ENCODE data around the gene STAP1.
"Not testable (repeated sequence)": the region's sequence is repeated elsewhere in the genome, so short reads cannot be mapped to it uniquely, and the experiment has no call there.

Gene STAP1

GRCh38 chr4:67635331-67635730 lies 76.8 kb downstream of the STAP1 start:
- TF ChIP-seq, protein P1, sequence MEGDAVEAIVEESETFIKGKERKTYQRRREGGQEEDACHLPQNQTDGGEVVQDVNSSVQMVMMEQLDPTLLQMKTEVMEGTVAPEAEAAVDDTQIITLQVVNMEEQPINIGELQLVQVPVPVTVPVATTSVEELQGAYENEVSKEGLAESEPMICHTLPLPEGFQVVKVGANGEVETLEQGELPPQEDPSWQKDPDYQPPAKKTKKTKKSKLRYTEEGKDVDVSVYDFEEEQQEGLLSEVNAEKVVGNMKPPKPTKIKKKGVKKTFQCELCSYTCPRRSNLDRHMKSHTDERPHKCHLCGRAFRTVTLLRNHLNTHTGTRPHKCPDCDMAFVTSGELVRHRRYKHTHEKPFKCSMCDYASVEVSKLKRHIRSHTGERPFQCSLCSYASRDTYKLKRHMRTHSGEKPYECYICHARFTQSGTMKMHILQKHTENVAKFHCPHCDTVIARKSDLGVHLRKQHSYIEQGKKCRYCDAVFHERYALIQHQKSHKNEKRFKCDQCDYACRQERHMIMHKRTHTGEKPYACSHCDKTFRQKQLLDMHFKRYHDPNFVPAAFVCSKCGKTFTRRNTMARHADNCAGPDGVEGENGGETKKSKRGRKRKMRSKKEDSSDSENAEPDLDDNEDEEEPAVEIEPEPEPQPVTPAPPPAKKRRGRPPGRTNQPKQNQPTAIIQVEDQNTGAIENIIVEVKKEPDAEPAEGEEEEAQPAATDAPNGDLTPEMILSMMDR (IDR thresholded peaks at IDR 0.05; ENCODE audit: insufficient read depth, low read depth, low read length, missing control alignments): no peak
- no peak overlapping the region for H3K4me3 ChIP-seq (ENCODE audit: low read length)
- no peak for DNase-seq (ENCODE audit: low read depth)

GRCh38 chr4:67636978-67637377 lies 78.5 kb downstream of the STAP1 start:
- DNase-seq (ENCODE audit: low read depth); H3K4me3 ChIP-seq (ENCODE audit: low read length): not testable (repeated sequence)

DNA sequence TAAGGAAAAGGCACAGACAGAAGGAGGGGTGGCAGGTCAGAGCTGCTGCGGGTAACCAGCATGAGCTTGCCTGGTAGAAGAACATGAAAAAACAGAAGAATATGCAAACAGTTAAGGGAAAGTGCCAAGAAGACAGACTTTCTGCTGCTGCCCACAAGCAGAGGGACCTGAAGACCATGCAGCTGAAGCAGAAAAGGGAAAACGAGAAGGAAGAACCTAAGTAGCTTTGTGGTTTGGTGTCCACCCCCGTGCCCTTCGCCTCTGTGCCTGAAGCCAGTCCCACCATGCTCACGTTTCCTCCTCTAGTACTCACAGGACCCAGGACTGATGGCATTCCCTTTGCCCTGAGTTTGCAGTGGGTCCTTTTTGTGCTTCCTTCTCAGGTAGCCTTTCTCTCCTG lies 79.6 kb downstream of the STAP1 start:
- no peak overlapping the region for H3K4me3 ChIP-seq (ENCODE audit: low read length)
- DNase-seq (ENCODE audit: low read depth): no peak
- TF ChIP-seq, protein P1 (IDR thresholded peaks at IDR 0.05; ENCODE audit: insufficient read depth, low read depth, low read length, missing control alignments): no peak

DNA sequence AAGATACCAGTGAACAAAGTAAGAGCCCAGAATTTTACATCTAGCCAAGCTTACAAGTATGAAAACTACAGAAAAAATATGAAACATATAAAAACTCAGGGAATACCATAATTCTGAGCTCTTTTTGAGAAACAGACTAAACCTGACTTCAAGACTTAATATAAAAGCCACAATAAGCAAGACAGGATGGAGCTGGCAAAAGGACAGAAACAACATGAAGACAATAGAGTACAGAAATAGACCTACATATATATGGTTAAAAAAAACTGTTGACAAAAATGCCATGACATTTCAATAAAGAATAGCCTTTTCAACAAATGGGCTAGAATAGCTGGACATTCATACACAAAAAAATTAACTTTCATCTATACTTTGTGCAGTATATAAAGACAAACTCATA lies 93.0 kb downstream of the STAP1 start:
- TF ChIP-seq, protein P1 (IDR thresholded peaks at IDR 0.05; ENCODE audit: insufficient read depth, low read depth, low read length, missing control alignments): no peak
- DNase-seq (ENCODE audit: low read depth): no peak
- H3K4me3 ChIP-seq (ENCODE audit: low read length): no peak overlapping the region
